ENCODE measurements around the gene KCNRG.
"Not testable (repeated sequence)": the region's sequence is repeated elsewhere in the genome, so short reads cannot be mapped to it uniquely, and the experiment has no call there.

Gene KCNRG

GRCh38 chr13:50015258-50015657 is at the start of gene KCNRG:
TSS of gene KCNRG (plus strand) at chr13:50015444. CDS start at chr13:50015494, 50 bp downstream.
- DNase-seq = no peak

- DNase-seq = no peak
These were observed 47.8 kb upstream of the KCNRG start for GRCh38 chr13:49967456-49967855.

- DNase-seq = no peak
These were observed 42.5 kb upstream of the KCNRG start for GRCh38 chr13:49972709-49973108.

GRCh38 chr13:49975826-49976225 is 39.4 kb upstream of the KCNRG start:
- no peak for DNase-seq

- peak; percentile 74 to 78 for DNase-seq
These were observed 38.7 kb upstream of the KCNRG start for GRCh38 chr13:49976314-49977258.

- DNase-seq = no peak
These were observed 37.3 kb upstream of the KCNRG start for GRCh38 chr13:49977992-49978391.

GRCh38 chr13:49980266-49980665 is 35.0 kb upstream of the KCNRG start:
- DNase-seq = no peak

- no peak for DNase-seq
These were observed 30.1 kb upstream of the KCNRG start for GRCh38 chr13:49985129-49985528.

GRCh38 chr13:49986471-49986870 is 28.8 kb upstream of the KCNRG start:
- no peak for DNase-seq

- DNase-seq = not testable (repeated sequence)
These were observed 24.6 kb upstream of the KCNRG start for GRCh38 chr13:49990612-49991011.

GRCh38 chr13:49993111-49993510 is 22.1 kb upstream of the KCNRG start:
- no peak for DNase-seq

GRCh38 chr13:49993666-49994065 is 21.6 kb upstream of the KCNRG start:
- no peak for DNase-seq

- no peak for DNase-seq
These were observed 19.6 kb upstream of the KCNRG start for GRCh38 chr13:49995625-49996101.

GRCh38 chr13:49996161-49996915 is 18.9 kb upstream of the KCNRG start:
- peak; percentile 89 for DNase-seq

GRCh38 chr13:49996951-49997895 is 18.0 kb upstream of the KCNRG start, which contains the start of gene TRIM13:
TSS of gene TRIM13 (plus strand) at chr13:49997042. CDS start at chr13:50011941, 14,899 bp downstream.
- DNase-seq = peak; percentile 83

GRCh38 chr13:49997955-49998354 is 17.3 kb upstream of the KCNRG start:
- no peak for DNase-seq

- no peak for DNase-seq
These were observed 16.3 kb upstream of the KCNRG start for GRCh38 chr13:49998714-49999624.

- DNase-seq = no peak
These were observed 14.0 kb upstream of the KCNRG start for GRCh38 chr13:50001287-50001686.

GRCh38 chr13:50006426-50007135 is 8.7 kb upstream of the KCNRG start:
- no peak for DNase-seq

GRCh38 chr13:50011461-50011860 is 3.8 kb upstream of the KCNRG start:
- DNase-seq = no peak

Measured in CD4-positive, alpha-beta T cell treated with Interleukin-1 beta for 1 hour (primary cell).